Calu3 (cell line): ENCODE results near the gene NTF3. TPM values are rescaled to one million over a fixed set of nuclear protein-coding genes. Genes with fewer than 3 reads are reported as not detected.

Source experiments
- BruUV-seq: library from RNA; stranded (reverse); fragments of 400-500 nt; replicated peaks from 2 replicates; lab custom pipeline; 2021; lab: Mats Ljungman, UMichigan
- CTCF ChIA-PET: fragments of 300-600 bp; sonication (Branson Sonifier 250); formaldehyde crosslinking; loops from one replicate; lab custom pipeline; 2022; ENCODE audit warnings: antibody characterized with exemption; lab: Charles Lee
- DNase-seq: peaks from one replicate; pipeline ENCODE4 v3.0.0; 2022
- H3K27ac Mint-ChIP-seq: one replicate; pipeline ENCODE4 v1.8.0; 2022; ENCODE audit warnings: mixed read lengths; ENCODE audit not compliant: unreplicated experiment
- H3K27me3 Mint-ChIP-seq: one replicate; pipeline ENCODE4 v1.8.0; 2022; ENCODE audit warnings: mixed read lengths; ENCODE audit not compliant: unreplicated experiment
- H3K36me3 Mint-ChIP-seq: one replicate; pipeline ENCODE4 v1.8.0; 2022; ENCODE audit warnings: mild to moderate bottlenecking, moderate library complexity, mixed read lengths; ENCODE audit not compliant: insufficient read depth, unreplicated experiment
- H3K4me1 Mint-ChIP-seq: one replicate; pipeline ENCODE4 v1.8.0; 2022; ENCODE audit warnings: mild to moderate bottlenecking, low read depth, mixed read lengths; ENCODE audit not compliant: unreplicated experiment
- H3K4me3 Mint-ChIP-seq: one replicate; pipeline ENCODE4 v1.8.0; 2022; ENCODE audit warnings: mild to moderate bottlenecking, low read depth, moderate library complexity, mixed read lengths; ENCODE audit not compliant: unreplicated experiment
- H3K9me3 Mint-ChIP-seq: one replicate; pipeline ENCODE4 v1.8.0; 2022; ENCODE audit warnings: low read depth, mixed read lengths; ENCODE audit not compliant: unreplicated experiment
- intact Hi-C: fragments of 100-400 bp; cut with micrococcal nuclease; formaldehyde crosslinking; loops from one replicate; pipeline ENCODE4 v1.10.0; 2022; ENCODE audit not compliant: unreplicated experiment
- total RNA-seq: library from RNA; stranded (reverse); gene quantifications from 2 replicates; pipeline ENCODE4 v1.2.3, GENCODE V29; 2022
- TF ChIP-seq, protein P1 (sequence below): fragments of 200-600 bp; IDR thresholded peaks from one replicate; pipeline ENCODE4 v1.8.0; 2022; ENCODE audit warnings: antibody characterized with exemption; ENCODE audit not compliant: unreplicated experiment

NTF3 gene
- total RNA-seq, 1 experiment from 2014 or later: not detected

DNA sequence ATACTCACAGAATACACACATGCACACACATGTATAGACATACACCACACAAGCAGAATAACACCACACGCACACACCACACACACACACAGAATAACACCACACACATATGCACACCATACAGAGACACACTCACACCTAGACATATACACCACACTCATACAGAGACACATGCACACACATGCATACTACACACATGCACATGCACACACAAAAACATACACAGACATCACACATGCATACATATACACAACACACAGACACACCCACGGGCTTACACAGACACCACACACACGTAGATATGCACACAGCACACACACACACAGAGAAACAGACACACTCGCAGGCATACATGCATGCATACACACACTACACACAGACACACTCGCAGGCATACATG is 49.7 kb downstream of the NTF3 start:
- Mint-ChIP-seq H3K27me3 (no peaks in the 10 kb centered on the region), H3K9me3 (no peaks in the 10 kb centered on the region)
- CTCF ChIA-PET: no interaction called here

DNA sequence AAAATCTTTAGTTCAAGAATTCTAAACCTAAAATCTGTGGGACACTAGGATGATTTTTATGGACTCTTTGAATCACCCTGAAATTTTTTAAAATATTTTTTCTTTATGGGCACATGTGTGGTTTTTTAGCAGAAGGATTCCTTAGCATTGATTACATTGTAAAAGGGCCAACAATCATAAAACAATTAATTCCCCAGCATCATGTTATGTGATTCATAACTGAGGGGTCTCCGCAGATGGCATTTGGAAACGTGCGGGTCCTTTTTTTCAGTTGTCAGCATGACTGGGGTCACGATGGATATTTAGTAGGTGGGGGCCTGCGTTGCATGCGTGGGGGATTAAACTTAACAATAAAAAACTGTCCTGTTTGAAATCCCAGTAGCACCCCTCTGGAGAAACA is 52.5 kb downstream of the NTF3 start:
- DNase-seq: no peak
- Mint-ChIP-seq H3K4me3 (no peak overlapping the region), H3K27ac (no peak overlapping the region), H3K4me1 (no peaks in the 10 kb centered on the region), H3K36me3 (no peaks in the 10 kb centered on the region), H3K27me3 (no peaks in the 10 kb centered on the region), H3K9me3 (peaks cover 5% of the 10 kb centered on the region)
- CTCF ChIA-PET: no interaction called here
- BruUV-seq: no TSS peak
- TF ChIP-seq, protein P1, sequence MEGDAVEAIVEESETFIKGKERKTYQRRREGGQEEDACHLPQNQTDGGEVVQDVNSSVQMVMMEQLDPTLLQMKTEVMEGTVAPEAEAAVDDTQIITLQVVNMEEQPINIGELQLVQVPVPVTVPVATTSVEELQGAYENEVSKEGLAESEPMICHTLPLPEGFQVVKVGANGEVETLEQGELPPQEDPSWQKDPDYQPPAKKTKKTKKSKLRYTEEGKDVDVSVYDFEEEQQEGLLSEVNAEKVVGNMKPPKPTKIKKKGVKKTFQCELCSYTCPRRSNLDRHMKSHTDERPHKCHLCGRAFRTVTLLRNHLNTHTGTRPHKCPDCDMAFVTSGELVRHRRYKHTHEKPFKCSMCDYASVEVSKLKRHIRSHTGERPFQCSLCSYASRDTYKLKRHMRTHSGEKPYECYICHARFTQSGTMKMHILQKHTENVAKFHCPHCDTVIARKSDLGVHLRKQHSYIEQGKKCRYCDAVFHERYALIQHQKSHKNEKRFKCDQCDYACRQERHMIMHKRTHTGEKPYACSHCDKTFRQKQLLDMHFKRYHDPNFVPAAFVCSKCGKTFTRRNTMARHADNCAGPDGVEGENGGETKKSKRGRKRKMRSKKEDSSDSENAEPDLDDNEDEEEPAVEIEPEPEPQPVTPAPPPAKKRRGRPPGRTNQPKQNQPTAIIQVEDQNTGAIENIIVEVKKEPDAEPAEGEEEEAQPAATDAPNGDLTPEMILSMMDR: no peak
- intact Hi-C loops: no loop called here

More for the DNA sequence above, 49.7 kb downstream of the NTF3 start:
- TF ChIP-seq, protein P1: no peak
- Mint-ChIP-seq H3K27ac (no peak overlapping the region), H3K36me3 (no peaks in the 10 kb centered on the region), H3K4me3 (no peak overlapping the region), H3K4me1 (no peaks in the 10 kb centered on the region)
- intact Hi-C loops: no loop called here
- no TSS peak for BruUV-seq
- DNase-seq: no peak

DNA sequence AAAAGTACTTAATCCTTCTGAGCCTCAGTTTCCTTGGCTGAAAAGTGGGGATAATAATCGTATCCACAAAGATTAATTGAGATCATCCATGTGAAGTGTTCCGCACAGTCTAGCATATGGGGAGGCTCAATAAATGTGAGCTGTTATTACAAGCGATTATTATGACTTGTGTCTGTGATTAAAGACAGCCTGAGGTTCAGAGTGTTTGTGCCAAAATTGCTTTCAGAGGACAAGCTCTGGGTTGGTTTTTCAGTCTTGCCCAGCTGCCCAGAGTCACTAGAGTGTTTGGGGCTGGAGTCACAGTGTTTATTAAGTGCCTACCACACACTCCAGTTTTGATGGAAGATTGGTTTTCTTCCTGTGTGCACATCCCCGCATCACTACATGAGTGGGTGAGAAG is 53.5 kb downstream of the NTF3 start:
- intact Hi-C loops: no loop called here
- Mint-ChIP-seq H3K9me3 (peaks cover 5% of the 10 kb centered on the region), H3K27me3 (no peaks in the 10 kb centered on the region), H3K27ac (no peak overlapping the region), H3K4me3 (no peak overlapping the region), H3K4me1 (no peaks in the 10 kb centered on the region), H3K36me3 (no peaks in the 10 kb centered on the region)
- BruUV-seq: no TSS peak
- DNase-seq: no peak
- CTCF ChIA-PET: no interaction called here
- TF ChIP-seq, protein P1: no peak

DNA sequence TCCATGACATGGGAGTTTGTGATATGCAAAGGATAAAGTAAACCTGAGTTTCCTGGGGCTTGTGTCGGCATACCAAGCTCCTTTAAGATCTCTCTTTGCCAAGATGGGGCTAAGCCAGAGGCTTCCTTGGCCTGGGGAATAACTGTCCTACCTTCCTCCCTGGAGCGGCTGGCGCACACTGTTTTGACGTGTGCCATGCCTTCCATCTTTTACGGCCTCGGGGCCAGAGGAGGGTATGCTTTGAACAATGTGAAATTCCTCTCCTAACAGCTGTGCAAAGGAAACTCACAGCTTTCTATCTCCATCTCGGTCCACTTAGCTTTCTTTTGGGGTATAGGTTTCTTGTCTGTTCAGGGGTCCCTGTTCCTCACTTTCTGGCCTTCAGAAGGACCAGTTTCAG is 55.2 kb downstream of the NTF3 start:
- CTCF ChIA-PET: no interaction called here
- Mint-ChIP-seq H3K27ac (no peak overlapping the region), H3K9me3 (peaks cover 10% of the 10 kb centered on the region), H3K36me3 (no peaks in the 10 kb centered on the region), H3K27me3 (no peaks in the 10 kb centered on the region), H3K4me3 (no peak overlapping the region), H3K4me1 (no peaks in the 10 kb centered on the region)
- no peak for DNase-seq
- TF ChIP-seq, protein P1: no peak
- BruUV-seq: no TSS peak
- intact Hi-C loops: no loop called here
